WTC11 (cell line): ENCODE measurements around the gene GMPR. TPM values are rescaled to one million over a fixed set of nuclear protein-coding genes. Genes with fewer than 3 reads are reported as not detected.

Source experiments
- ATAC-seq: fragments of 200-7000 bp; cut with Tn5 transposase; 2 replicates; pipeline ENCODE4 v1.10.0; 2021; ENCODE audit warnings: mild to moderate bottlenecking, moderate library complexity
- CTCF ChIA-PET: fragments of 300-600 bp; sonication (Branson Sonifier 250); formaldehyde crosslinking; loops from one replicate; lab custom pipeline; 2021; ENCODE audit warnings: antibody characterized with exemption; lab: Charles Lee
- POLR2A ChIA-PET: fragments of 350-600 bp; sonication (Branson Sonifier 250); formaldehyde crosslinking; loops from one replicate; lab custom pipeline; 2021; ENCODE audit warnings: antibody characterized with exemption; lab: Charles Lee
- DNase-seq: peaks from one replicate; pipeline ENCODE4 v3.0.0; 2021; ENCODE audit warnings: low spot score
- H3K27ac Mint-ChIP-seq: 2 replicates; pipeline ENCODE4 v1.8.0; 2021; ENCODE audit warnings: mixed read lengths
- H3K27me3 Mint-ChIP-seq: 2 replicates; pipeline ENCODE4 v1.8.0; 2021; ENCODE audit warnings: low read depth, mild to moderate bottlenecking, moderate library complexity, mixed read lengths
- H3K36me3 Mint-ChIP-seq: 2 replicates; pipeline ENCODE4 v1.8.0; 2021; ENCODE audit warnings: mixed read lengths
- H3K4me1 Mint-ChIP-seq: 2 replicates; pipeline ENCODE4 v1.8.0; 2022; ENCODE audit warnings: mixed read lengths
- H3K4me3 Mint-ChIP-seq: 2 replicates; pipeline ENCODE4 v1.8.0; 2021; ENCODE audit warnings: mild to moderate bottlenecking, moderate library complexity, mixed read lengths
- H3K9me3 Mint-ChIP-seq: 2 replicates; pipeline ENCODE4 v1.8.0; 2021; ENCODE audit warnings: mixed read lengths
- AFF4 ChIP-seq: sonication (generic); formaldehyde crosslinking; IDR thresholded peaks from 2 replicates; pipeline ENCODE4 v1.8.1; 2023; ENCODE audit warnings: mild to moderate bottlenecking, missing genetic modification reagents, borderline replicate concordance
- ARID4B ChIP-seq: sonication (generic); formaldehyde crosslinking; IDR thresholded peaks from 2 replicates; pipeline ENCODE4 v1.8.0; 2023; ENCODE audit warnings: missing genetic modification reagents, mild to moderate bottlenecking, borderline replicate concordance
- CREB1 ChIP-seq: sonication (generic); formaldehyde crosslinking; IDR thresholded peaks from 2 replicates; pipeline ENCODE4 v1.8.0; 2023; ENCODE audit warnings: mild to moderate bottlenecking, missing genetic modification reagents
- ELF4 ChIP-seq: sonication (generic); formaldehyde crosslinking; IDR thresholded peaks from 2 replicates; pipeline ENCODE4 v1.8.1; 2022; ENCODE audit warnings: low read depth, mild to moderate bottlenecking, moderate library complexity, missing genetic modification reagents
- ETV6 ChIP-seq: sonication (generic); formaldehyde crosslinking; IDR thresholded peaks from 2 replicates; pipeline ENCODE4 v1.8.1; 2022; ENCODE audit warnings: mild to moderate bottlenecking, missing genetic modification reagents
- FOXP1 ChIP-seq: sonication (generic); formaldehyde crosslinking; IDR thresholded peaks from 2 replicates; pipeline ENCODE4 v1.8.0; 2022; ENCODE audit warnings: missing genetic modification reagents, mild to moderate bottlenecking, moderate library complexity, borderline replicate concordance
- IRF1 ChIP-seq: sonication (generic); formaldehyde crosslinking; IDR thresholded peaks from 2 replicates; pipeline ENCODE4 v1.8.0; 2023; ENCODE audit warnings: missing genetic modification reagents
- JAZF1 ChIP-seq: fragments of 250-450 bp; sonication (Bioruptor Pico); IDR thresholded peaks from 2 replicates; pipeline ENCODE4 v1.9.0; 2021; ENCODE audit warnings: moderate library complexity, mild to moderate bottlenecking, inconsistent platforms
- KAT7 ChIP-seq: sonication (generic); formaldehyde crosslinking; IDR thresholded peaks from 2 replicates; pipeline ENCODE4 v1.8.1; 2023; ENCODE audit warnings: missing genetic modification reagents, mild to moderate bottlenecking, borderline replicate concordance
- NFYB ChIP-seq: sonication (generic); formaldehyde crosslinking; conservative IDR thresholded peaks from 2 replicates; pipeline ENCODE4 v1.8.0; 2022; ENCODE audit warnings: low read depth, missing genetic modification reagents
- RELA ChIP-seq: sonication (generic); formaldehyde crosslinking; IDR thresholded peaks from 2 replicates; pipeline ENCODE4 v1.8.1; 2022; ENCODE audit warnings: missing genetic modification reagents, mild to moderate bottlenecking, borderline replicate concordance
- SMAD3 ChIP-seq: sonication (generic); formaldehyde crosslinking; IDR thresholded peaks from 2 replicates; pipeline ENCODE4 v1.8.0; 2022; ENCODE audit warnings: missing genetic modification reagents, mild to moderate bottlenecking, borderline replicate concordance
- SP1 ChIP-seq: sonication (generic); formaldehyde crosslinking; conservative IDR thresholded peaks from 2 replicates; pipeline ENCODE4 v1.8.1; 2022; ENCODE audit warnings: missing genetic modification reagents
- USF2 ChIP-seq: sonication (generic); formaldehyde crosslinking; IDR thresholded peaks from 2 replicates; pipeline ENCODE4 v1.8.1; 2023; ENCODE audit warnings: mild to moderate bottlenecking, missing genetic modification reagents, moderate library complexity
- ZBTB21 ChIP-seq: sonication (generic); formaldehyde crosslinking; IDR thresholded peaks from 2 replicates; pipeline ENCODE4 v1.8.1; 2023; ENCODE audit warnings: mild to moderate bottlenecking, missing genetic modification reagents, borderline replicate concordance
- ZMAT4 ChIP-seq: fragments of 250-450 bp; sonication (Bioruptor Pico); IDR thresholded peaks from 2 replicates; pipeline ENCODE4 v1.9.0; 2021; ENCODE audit warnings: mild to moderate bottlenecking
- ZNF232 ChIP-seq: sonication (generic); formaldehyde crosslinking; IDR thresholded peaks from 2 replicates; pipeline ENCODE4 v1.8.0; 2022; ENCODE audit warnings: mild to moderate bottlenecking, missing genetic modification reagents
- ZNF317 ChIP-seq: sonication (generic); formaldehyde crosslinking; IDR thresholded peaks from 2 replicates; pipeline ENCODE4 v1.8.1; 2023; ENCODE audit warnings: low read depth, mild to moderate bottlenecking, moderate library complexity, missing genetic modification reagents, borderline replicate concordance
- ZNF416 ChIP-seq: fragments of 250-450 bp; sonication (Bioruptor Pico); IDR thresholded peaks from 2 replicates; pipeline ENCODE4 v1.9.0; 2021; ENCODE audit warnings: mild to moderate bottlenecking, inconsistent platforms
- total RNA-seq: library from RNA; stranded (reverse); gene quantifications from 3 replicates; pipeline ENCODE4 v1.2.3, GENCODE V29; 2021
- TF ChIP-seq, protein P1 (sequence below): fragments of 250-450 bp; sonication (Bioruptor Pico); IDR thresholded peaks from 2 replicates; pipeline ENCODE4 v1.9.0; 2021; ENCODE audit warnings: moderate library complexity, mild to moderate bottlenecking, inconsistent platforms, borderline replicate concordance
- TF ChIP-seq, protein P2 (sequence below): sonication (generic); formaldehyde crosslinking; conservative IDR thresholded peaks from 2 replicates; pipeline ENCODE4 v1.8.1; 2023; ENCODE audit warnings: mild to moderate bottlenecking, low read depth, missing genetic modification reagents, moderate library complexity

GMPR gene
- total RNA-seq, 1 experiment from 2014 or later, result 2.4 TPM

- TF ChIP-seq ARID4B (CRISPR knock-in tag) (no peak), SP1 (CRISPR knock-in tag) (no peak), IRF1 (no peak), FOXP1 (CRISPR knock-in tag) (no peak), JAZF1 (no peak), ZMAT4 (CRISPR knock-in tag) (no peak), SMAD3 (no peak), CREB1 (CRISPR knock-in tag) (no peak), ZNF232 (CRISPR knock-in tag) (no peak), ELF4 (CRISPR knock-in tag) (no peak), ZBTB21 (no peak)
These were observed 82.3 kb downstream of the GMPR start (continued) for GRCh38 chr6:16320533-16321340.

DNA sequence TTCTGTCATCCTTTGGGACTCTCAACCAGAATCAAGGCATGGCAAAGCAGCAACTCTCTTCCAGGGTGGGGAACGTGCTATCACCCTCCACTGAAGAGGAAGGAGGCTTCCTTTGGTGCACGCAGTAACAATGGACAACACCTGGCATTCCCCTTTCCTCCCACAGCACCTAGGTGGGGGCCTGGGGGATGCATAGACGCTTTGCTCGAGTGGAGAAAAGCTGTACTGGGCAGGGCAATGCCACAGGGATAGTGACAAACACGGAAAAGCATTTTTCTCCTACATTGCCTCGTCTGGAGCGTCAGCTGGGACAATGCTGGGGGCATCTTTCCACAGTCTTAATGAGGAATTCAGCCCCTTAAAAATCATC lies 82.9 kb downstream of the GMPR start:
- DNase-seq (no peak), ATAC-seq (no peak)
- TF ChIP-seq NFYB, result no peak
- TF ChIP-seq AFF4 (CRISPR knock-in tag), result no peak
- TF ChIP-seq, protein P1, sequence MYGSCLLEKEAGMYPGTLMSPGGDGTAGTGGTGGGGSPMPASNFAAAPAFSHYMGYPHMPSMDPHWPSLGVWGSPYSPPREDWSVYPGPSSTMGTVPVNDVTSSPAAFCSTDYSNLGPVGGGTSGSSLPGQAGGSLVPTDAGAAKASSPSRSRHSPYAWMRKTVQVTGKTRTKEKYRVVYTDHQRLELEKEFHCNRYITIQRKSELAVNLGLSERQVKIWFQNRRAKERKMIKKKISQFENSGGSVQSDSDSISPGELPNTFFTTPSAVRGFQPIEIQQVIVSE (CRISPR knock-in tag), result no peak
- TF ChIP-seq ZNF416, result no peak
- TF ChIP-seq ETV6 (CRISPR knock-in tag), result no peak
- TF ChIP-seq RELA (CRISPR knock-in tag), result no peak
- TF ChIP-seq, protein P2, sequence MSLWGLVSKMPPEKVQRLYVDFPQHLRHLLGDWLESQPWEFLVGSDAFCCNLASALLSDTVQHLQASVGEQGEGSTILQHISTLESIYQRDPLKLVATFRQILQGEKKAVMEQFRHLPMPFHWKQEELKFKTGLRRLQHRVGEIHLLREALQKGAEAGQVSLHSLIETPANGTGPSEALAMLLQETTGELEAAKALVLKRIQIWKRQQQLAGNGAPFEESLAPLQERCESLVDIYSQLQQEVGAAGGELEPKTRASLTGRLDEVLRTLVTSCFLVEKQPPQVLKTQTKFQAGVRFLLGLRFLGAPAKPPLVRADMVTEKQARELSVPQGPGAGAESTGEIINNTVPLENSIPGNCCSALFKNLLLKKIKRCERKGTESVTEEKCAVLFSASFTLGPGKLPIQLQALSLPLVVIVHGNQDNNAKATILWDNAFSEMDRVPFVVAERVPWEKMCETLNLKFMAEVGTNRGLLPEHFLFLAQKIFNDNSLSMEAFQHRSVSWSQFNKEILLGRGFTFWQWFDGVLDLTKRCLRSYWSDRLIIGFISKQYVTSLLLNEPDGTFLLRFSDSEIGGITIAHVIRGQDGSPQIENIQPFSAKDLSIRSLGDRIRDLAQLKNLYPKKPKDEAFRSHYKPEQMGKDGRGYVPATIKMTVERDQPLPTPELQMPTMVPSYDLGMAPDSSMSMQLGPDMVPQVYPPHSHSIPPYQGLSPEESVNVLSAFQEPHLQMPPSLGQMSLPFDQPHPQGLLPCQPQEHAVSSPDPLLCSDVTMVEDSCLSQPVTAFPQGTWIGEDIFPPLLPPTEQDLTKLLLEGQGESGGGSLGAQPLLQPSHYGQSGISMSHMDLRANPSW (CRISPR knock-in tag), result no peak
- TF ChIP-seq USF2 (CRISPR knock-in tag), result no peak
- no peak for TF ChIP-seq ZNF317 (CRISPR knock-in tag)
- no peak for TF ChIP-seq KAT7 (CRISPR knock-in tag)
- Mint-ChIP-seq H3K9me3 (peaks cover 7% of the 10 kb centered on the region), H3K4me1 (peaks cover 50% of the 10 kb centered on the region), H3K4me3 (no peak overlapping the region), H3K36me3 (peaks cover 3% of the 10 kb centered on the region), H3K27me3 (no peaks in the 10 kb centered on the region), H3K27ac (no peak overlapping the region)
- CTCF ChIA-PET, result interaction anchor here (1.7 to 2.1 kb wide), 2 partner anchors 11 to 35 kb away, joined by 5 to 7 read pairs; no protein-coding TSS in a partner anchor
- POLR2A ChIA-PET, result interaction anchor here (0.6 kb wide), 1 partner anchor 988 kb away, joined by 5 read pairs; no protein-coding TSS in a partner anchor
